ENCODE results near the gene VPS13D. TPM values are rescaled to one million over a fixed set of nuclear protein-coding genes. Genes with fewer than 3 reads are reported as not detected.

Gene VPS13D
- total and polyA plus RNA-seq, 2 experiments from 2014 or later, result 10.7 to 34.9 TPM

GRCh38 chr1:12437629-12438028, 207.8 kb downstream of the VPS13D start:
- Mint-ChIP-seq H3K36me3 (ENCODE audit: low read depth) (peaks cover 21% of the 10 kb centered on the region), H3K4me3 (no peak overlapping the region), H3K27me3 (ENCODE audit: insufficient read depth, low read depth, poor library complexity) (peaks cover 4% of the 10 kb centered on the region), H3K9me3 (no peaks in the 10 kb centered on the region), H3K4me1 (peaks cover 27% of the 10 kb centered on the region), H3K27ac (no peak overlapping the region)
- Histone ChIP-seq H3K27ac (ENCODE audit: low read depth) (no peak overlapping the region), H4K20me1 (replicated peaks; ENCODE audit: insufficient read depth) (0 out of 2 replicates have a peak, but pooled peaks cover 11% of the 10 kb centered on the region), H3K79me2 (replicated peaks; ENCODE audit: insufficient read depth) (no peaks in the 10 kb centered on the region), H3K36me3 (ENCODE audit: insufficient read depth) (no peaks in the 10 kb centered on the region), H3K4me2 (no peak overlapping the region), H3K4me1 (ENCODE audit: insufficient read depth) (no peaks in the 10 kb centered on the region), H3K27me3 (ENCODE audit: insufficient read depth) (no peaks in the 10 kb centered on the region), H2AFZ (no peak overlapping the region), H3K4me3 (no peak overlapping the region), H3K9me2 (ENCODE audit: insufficient read depth) (no peaks in the 10 kb centered on the region), H3F3A (replicated peaks; ENCODE audit: low read depth) (no peaks in the 10 kb centered on the region)
- TF ChIP-seq ZNF114 (CRISPR knock-in tag; IDR thresholded peaks at IDR 0.05) (no peak), EZH2 (IDR thresholded peaks at IDR 0.05; ENCODE audit: low read depth, unreplicated experiment) (no peak), POLR2AphosphoS5 (IDR thresholded peaks at IDR 0.05; ENCODE audit: low read depth) (no peak), EZH2phosphoT487 (IDR thresholded peaks at IDR 0.05; ENCODE audit: unreplicated experiment) (no peak), STAT1 (IDR thresholded peaks at IDR 0.05; ENCODE audit: unreplicated experiment) (no peak), ETS1 (IDR thresholded peaks at IDR 0.05) (no peak)
- DNase-seq (ENCODE audit: low spot score) (no peak), ATAC-seq (no peak)

DNA sequence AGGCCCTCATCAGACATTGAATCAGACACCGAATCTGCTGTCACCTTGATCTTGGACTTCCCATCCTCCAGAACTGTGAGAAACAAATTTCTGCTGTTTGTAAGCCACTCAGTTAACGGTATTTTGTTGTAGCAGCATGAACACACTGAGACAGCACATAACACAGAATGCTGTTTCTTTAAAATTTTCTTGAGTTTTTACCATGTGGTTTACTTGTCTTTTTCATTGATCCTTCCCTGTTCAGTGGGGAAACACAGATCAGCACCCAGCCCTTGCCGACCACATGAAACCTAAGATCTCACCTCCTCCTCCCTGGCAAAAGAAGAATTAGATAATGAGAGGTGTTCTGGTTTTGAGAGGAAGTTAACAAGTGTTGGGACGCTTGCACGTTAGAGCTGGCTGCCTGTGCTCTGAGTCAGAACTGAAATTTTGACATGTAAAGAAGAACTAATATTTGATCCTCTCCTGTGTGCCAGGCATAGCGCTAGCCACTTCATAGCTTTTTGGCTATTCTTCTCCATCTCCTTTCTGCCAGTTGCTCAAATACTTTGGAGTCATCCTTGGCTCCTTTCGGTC, 208.6 kb downstream of the VPS13D start:
- no peak overlapping the region for H3K4me3 Mint-ChIP-seq
- H3K27ac Mint-ChIP-seq, result no peak overlapping the region
- Histone ChIP-seq H3K4me2 (no peak overlapping the region), H4K20me1 (replicated peaks; ENCODE audit: insufficient read depth) (0 out of 2 replicates have a peak, but pooled peaks cover 11% of the 10 kb centered on the region), H3K79me2 (replicated peaks; ENCODE audit: insufficient read depth) (no peaks in the 10 kb centered on the region), H3K9me2 (ENCODE audit: insufficient read depth) (no peaks in the 10 kb centered on the region), H3K27me3 (ENCODE audit: insufficient read depth) (no peaks in the 10 kb centered on the region), H2AFZ (no peak overlapping the region), H3K27ac (ENCODE audit: low read depth) (no peak overlapping the region), H3F3A (replicated peaks; ENCODE audit: low read depth) (no peaks in the 10 kb centered on the region), H3K4me1 (ENCODE audit: insufficient read depth) (no peaks in the 10 kb centered on the region), H3K4me3 (no peak overlapping the region), H3K36me3 (ENCODE audit: insufficient read depth) (no peaks in the 10 kb centered on the region)
- TF ChIP-seq ZNF114 (CRISPR knock-in tag; IDR thresholded peaks at IDR 0.05) (no peak), CREB1 (CRISPR knock-in tag; IDR thresholded peaks at IDR 0.05; ENCODE audit: low read depth) (no peak)
- H3K4me1 Mint-ChIP-seq, result peaks cover 21% of the 10 kb centered on the region
- no peak for ATAC-seq
- peaks cover 20% of the 10 kb centered on the region for H3K36me3 Mint-ChIP-seq (ENCODE audit: low read depth)
- DNase-seq (ENCODE audit: low spot score), result no peak
- H3K27me3 Mint-ChIP-seq (ENCODE audit: insufficient read depth, low read depth, poor library complexity), result peaks cover 4% of the 10 kb centered on the region
- H3K9me3 Mint-ChIP-seq, result no peaks in the 10 kb centered on the region

DNA sequence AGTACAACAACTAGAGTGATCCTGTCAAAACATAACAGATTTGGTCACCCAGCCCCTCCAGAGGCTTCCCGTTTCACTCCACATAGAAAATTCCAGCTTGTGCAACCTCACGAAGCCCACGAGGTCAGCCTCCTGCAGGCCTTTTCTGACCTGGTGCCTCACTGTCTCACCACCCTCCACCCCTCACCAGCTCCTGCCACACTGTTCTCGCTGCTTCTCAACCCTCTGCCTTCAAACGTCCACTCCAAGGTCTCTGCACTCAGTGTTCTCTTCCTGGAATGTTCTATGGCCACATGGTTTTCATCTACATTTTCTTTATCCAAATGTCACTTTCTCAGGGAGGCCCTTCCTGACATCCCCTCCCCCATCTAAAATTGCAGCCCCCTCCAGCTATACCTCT, 209.2 kb downstream of the VPS13D start:
- ATAC-seq (no peak), DNase-seq (ENCODE audit: low spot score) (no peak)
- Histone ChIP-seq H3F3A (replicated peaks; ENCODE audit: low read depth) (no peaks in the 10 kb centered on the region), H3K9me2 (ENCODE audit: insufficient read depth) (no peaks in the 10 kb centered on the region), H3K79me2 (replicated peaks; ENCODE audit: insufficient read depth) (no peaks in the 10 kb centered on the region), H4K20me1 (replicated peaks; ENCODE audit: insufficient read depth) (0 out of 2 replicates have a peak, but pooled peaks cover 11% of the 10 kb centered on the region), H3K4me3 (no peak overlapping the region), H3K36me3 (ENCODE audit: insufficient read depth) (no peaks in the 10 kb centered on the region), H3K4me2 (no peak overlapping the region), H3K27ac (ENCODE audit: low read depth) (no peak overlapping the region), H3K27me3 (ENCODE audit: insufficient read depth) (no peaks in the 10 kb centered on the region), H2AFZ (no peak overlapping the region), H3K4me1 (ENCODE audit: insufficient read depth) (no peaks in the 10 kb centered on the region)
- Mint-ChIP-seq H3K4me3 (no peak overlapping the region), H3K27ac (no peak overlapping the region), H3K27me3 (ENCODE audit: insufficient read depth, low read depth, poor library complexity) (peaks cover 4% of the 10 kb centered on the region), H3K36me3 (ENCODE audit: low read depth) (peaks cover 21% of the 10 kb centered on the region), H3K9me3 (no peaks in the 10 kb centered on the region), H3K4me1 (peaks cover 14% of the 10 kb centered on the region)
- TF ChIP-seq JUNB (IDR thresholded peaks at IDR 0.05; ENCODE audit: unreplicated experiment), result no peak
- TF ChIP-seq, protein P1, sequence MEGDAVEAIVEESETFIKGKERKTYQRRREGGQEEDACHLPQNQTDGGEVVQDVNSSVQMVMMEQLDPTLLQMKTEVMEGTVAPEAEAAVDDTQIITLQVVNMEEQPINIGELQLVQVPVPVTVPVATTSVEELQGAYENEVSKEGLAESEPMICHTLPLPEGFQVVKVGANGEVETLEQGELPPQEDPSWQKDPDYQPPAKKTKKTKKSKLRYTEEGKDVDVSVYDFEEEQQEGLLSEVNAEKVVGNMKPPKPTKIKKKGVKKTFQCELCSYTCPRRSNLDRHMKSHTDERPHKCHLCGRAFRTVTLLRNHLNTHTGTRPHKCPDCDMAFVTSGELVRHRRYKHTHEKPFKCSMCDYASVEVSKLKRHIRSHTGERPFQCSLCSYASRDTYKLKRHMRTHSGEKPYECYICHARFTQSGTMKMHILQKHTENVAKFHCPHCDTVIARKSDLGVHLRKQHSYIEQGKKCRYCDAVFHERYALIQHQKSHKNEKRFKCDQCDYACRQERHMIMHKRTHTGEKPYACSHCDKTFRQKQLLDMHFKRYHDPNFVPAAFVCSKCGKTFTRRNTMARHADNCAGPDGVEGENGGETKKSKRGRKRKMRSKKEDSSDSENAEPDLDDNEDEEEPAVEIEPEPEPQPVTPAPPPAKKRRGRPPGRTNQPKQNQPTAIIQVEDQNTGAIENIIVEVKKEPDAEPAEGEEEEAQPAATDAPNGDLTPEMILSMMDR (conservative IDR thresholded peaks at IDR 0.05; ENCODE audit: low read depth in 2 of 2), result no peak
- TF ChIP-seq STAT1 (IDR thresholded peaks at IDR 0.05; ENCODE audit: unreplicated experiment), result no peak
- no peak for TF ChIP-seq EZH2phosphoT487 (IDR thresholded peaks at IDR 0.05; ENCODE audit: unreplicated experiment)
- no peak for TF ChIP-seq CREB1 (CRISPR knock-in tag; IDR thresholded peaks at IDR 0.05; ENCODE audit: low read depth)
- TF ChIP-seq ETS1 (IDR thresholded peaks at IDR 0.05), result no peak
- TF ChIP-seq ZNF331 (CRISPR knock-in tag; IDR thresholded peaks at IDR 0.05; ENCODE audit: low read depth), result no peak
- TF ChIP-seq NANOG (IDR thresholded peaks at IDR 0.05; ENCODE audit: borderline replicate concordance), result no peak

All from GM23338 (cell line).